H1 (cell line): ENCODE data around the gene COPG1.

Experiments used
- ATF2 ChIP-seq: IDR thresholded peaks from 2 replicates; pipeline ENCODE4 v1.6.1; 2012; ENCODE audit warnings: low read length, inconsistent platforms
- ATF3 ChIP-seq: IDR thresholded peaks from 2 replicates; pipeline ENCODE4 v1.6.1; 2011; ENCODE audit warnings: low read depth, mild to moderate bottlenecking, low read length; ENCODE audit not compliant: insufficient read depth
- CTCF ChIP-seq, 3 experiments: IDR thresholded peaks; 1 replicate in 2 of 3; 2 replicates in 1 of 3; pipeline versions ENCODE4 v1.5.1 to v1.6.1; 2011; ENCODE audit warnings: low read length in 3 of 3, mild to moderate bottlenecking in 3 of 3, inconsistent platforms in 2 of 3, low read depth in 1 of 3, moderate library complexity in 1 of 3; ENCODE audit not compliant: insufficient read depth in 1 of 3; ENCODE audit errors: control extremely low read depth in 1 of 3
- SP2 ChIP-seq: IDR thresholded peaks from 2 replicates; pipeline ENCODE4 v1.6.1; 2012; ENCODE audit warnings: mild to moderate bottlenecking, low read length, inconsistent platforms
- USF2 ChIP-seq: IDR thresholded peaks from 2 replicates; pipeline ENCODE4 v1.6.1; 2011; ENCODE audit warnings: low read length, improper control_type of control experiment

- TF ChIP-seq CTCF (IDR thresholded peaks at IDR 0.05; ENCODE audit: control extremely low read depth in 1 of 3, insufficient read depth in 1 of 3, low read depth in 1 of 3, low read length in 3 of 3) (no peak), ATF2 (no peak; the same call in 1 of the 2 replicates), ATF3 (no peak), USF2 (no peak; the same call in 1 of the 2 replicates), SP2 (no peak)
Observed at GRCh38 chr3:129315223-129315997, 66.0 kb downstream of the COPG1 start.
